H1 (cell line): Measurements from ENCODE around the gene TFR2. TPM values are rescaled to one million over a fixed set of nuclear protein-coding genes. Genes with fewer than 3 reads are reported as not detected.

ENCODE experiments used
- EP300 ChIP-seq, 2 experiments: IDR thresholded peaks; 1 replicate in 1 of 2; 2 replicates in 1 of 2; pipeline ENCODE4 v1.6.1; 2011 to 2012; ENCODE audit warnings: low read depth in 2 of 2, low read length in 2 of 2, mild to moderate bottlenecking in 2 of 2, borderline replicate concordance in 1 of 2, inconsistent platforms in 1 of 2, moderate library complexity in 1 of 2
- FOSL1 ChIP-seq: IDR thresholded peaks from 2 replicates; pipeline ENCODE4 v1.6.1; 2011; ENCODE audit warnings: mild to moderate bottlenecking, low read depth, low read length, moderate library complexity; ENCODE audit not compliant: insufficient read depth
- GTF2F1 ChIP-seq: IDR thresholded peaks from 2 replicates; pipeline ENCODE4 v1.6.1; 2012; ENCODE audit warnings: low read depth, low read length, improper control_type of control experiment, borderline replicate concordance
- JUND ChIP-seq: IDR thresholded peaks from 2 replicates; pipeline ENCODE4 v1.6.1; 2011; ENCODE audit warnings: mild to moderate bottlenecking, improper control_type of control experiment, low read length
- NANOG ChIP-seq: IDR thresholded peaks from 2 replicates; pipeline ENCODE4 v1.6.1; 2011; ENCODE audit warnings: low read length, low read depth, mild to moderate bottlenecking, inconsistent platforms; ENCODE audit not compliant: insufficient read depth, poor library complexity, severe bottlenecking
- POU5F1 ChIP-seq: IDR thresholded peaks from 2 replicates; pipeline ENCODE4 v1.6.1; 2011; ENCODE audit warnings: low read depth, mild to moderate bottlenecking, low read length, moderate library complexity
- TCF12 ChIP-seq: IDR thresholded peaks from 2 replicates; pipeline ENCODE4 v1.6.1; 2011; ENCODE audit warnings: low read depth, mild to moderate bottlenecking, low read length
- polyA plus RNA-seq, 7 experiments: library from polyadenylated mRNA; depleted of rRNA in 3 of 7; stranded (reverse) in 5 of 7; unstranded in 2 of 7; fragments of >200 nt in 5 of 7; fragments of 200-250 nt in 2 of 7; gene quantifications; 1 replicate in 5 of 7; 2 replicates in 1 of 7; 4 replicates in 1 of 7; pipeline versions ENCODE4 v1.2.1 to v1.2.3, GENCODE V29; 2011 to 2013; ENCODE audit warnings: missing spikeins in 2 of 7, mixed read lengths in 2 of 7
- total RNA-seq: library from RNA; stranded (reverse); fragmentation: NEBNext Ultra II Directional; extraction: Animal tissue kit (Norgen Biotek cat#: 25700); gene quantifications from 2 replicates; pipeline ENCODE4 v1.2.1, GENCODE V29; 2021
- TF ChIP-seq, protein P1 (sequence below): fragments of 300-600 bp; sonication (generic); IDR thresholded peaks from 2 replicates; pipeline ENCODE4 v1.7.1; 2012; ENCODE audit warnings: low read length, moderate library complexity, mild to moderate bottlenecking, inconsistent platforms; ENCODE audit not compliant: insufficient replicate concordance
- TF ChIP-seq, protein P2 (sequence below): IDR thresholded peaks from 2 replicates; pipeline ENCODE4 v1.6.1; 2011; ENCODE audit warnings: low read length, improper control_type of control experiment

TFR2 gene
- total and polyA plus RNA-seq, 2 of the 8 experiments (the other 6 are each of a cell fraction or from before 2014, with no cell fraction given), result 4.6 to 5.7 TPM

- TF ChIP-seq, protein P1, sequence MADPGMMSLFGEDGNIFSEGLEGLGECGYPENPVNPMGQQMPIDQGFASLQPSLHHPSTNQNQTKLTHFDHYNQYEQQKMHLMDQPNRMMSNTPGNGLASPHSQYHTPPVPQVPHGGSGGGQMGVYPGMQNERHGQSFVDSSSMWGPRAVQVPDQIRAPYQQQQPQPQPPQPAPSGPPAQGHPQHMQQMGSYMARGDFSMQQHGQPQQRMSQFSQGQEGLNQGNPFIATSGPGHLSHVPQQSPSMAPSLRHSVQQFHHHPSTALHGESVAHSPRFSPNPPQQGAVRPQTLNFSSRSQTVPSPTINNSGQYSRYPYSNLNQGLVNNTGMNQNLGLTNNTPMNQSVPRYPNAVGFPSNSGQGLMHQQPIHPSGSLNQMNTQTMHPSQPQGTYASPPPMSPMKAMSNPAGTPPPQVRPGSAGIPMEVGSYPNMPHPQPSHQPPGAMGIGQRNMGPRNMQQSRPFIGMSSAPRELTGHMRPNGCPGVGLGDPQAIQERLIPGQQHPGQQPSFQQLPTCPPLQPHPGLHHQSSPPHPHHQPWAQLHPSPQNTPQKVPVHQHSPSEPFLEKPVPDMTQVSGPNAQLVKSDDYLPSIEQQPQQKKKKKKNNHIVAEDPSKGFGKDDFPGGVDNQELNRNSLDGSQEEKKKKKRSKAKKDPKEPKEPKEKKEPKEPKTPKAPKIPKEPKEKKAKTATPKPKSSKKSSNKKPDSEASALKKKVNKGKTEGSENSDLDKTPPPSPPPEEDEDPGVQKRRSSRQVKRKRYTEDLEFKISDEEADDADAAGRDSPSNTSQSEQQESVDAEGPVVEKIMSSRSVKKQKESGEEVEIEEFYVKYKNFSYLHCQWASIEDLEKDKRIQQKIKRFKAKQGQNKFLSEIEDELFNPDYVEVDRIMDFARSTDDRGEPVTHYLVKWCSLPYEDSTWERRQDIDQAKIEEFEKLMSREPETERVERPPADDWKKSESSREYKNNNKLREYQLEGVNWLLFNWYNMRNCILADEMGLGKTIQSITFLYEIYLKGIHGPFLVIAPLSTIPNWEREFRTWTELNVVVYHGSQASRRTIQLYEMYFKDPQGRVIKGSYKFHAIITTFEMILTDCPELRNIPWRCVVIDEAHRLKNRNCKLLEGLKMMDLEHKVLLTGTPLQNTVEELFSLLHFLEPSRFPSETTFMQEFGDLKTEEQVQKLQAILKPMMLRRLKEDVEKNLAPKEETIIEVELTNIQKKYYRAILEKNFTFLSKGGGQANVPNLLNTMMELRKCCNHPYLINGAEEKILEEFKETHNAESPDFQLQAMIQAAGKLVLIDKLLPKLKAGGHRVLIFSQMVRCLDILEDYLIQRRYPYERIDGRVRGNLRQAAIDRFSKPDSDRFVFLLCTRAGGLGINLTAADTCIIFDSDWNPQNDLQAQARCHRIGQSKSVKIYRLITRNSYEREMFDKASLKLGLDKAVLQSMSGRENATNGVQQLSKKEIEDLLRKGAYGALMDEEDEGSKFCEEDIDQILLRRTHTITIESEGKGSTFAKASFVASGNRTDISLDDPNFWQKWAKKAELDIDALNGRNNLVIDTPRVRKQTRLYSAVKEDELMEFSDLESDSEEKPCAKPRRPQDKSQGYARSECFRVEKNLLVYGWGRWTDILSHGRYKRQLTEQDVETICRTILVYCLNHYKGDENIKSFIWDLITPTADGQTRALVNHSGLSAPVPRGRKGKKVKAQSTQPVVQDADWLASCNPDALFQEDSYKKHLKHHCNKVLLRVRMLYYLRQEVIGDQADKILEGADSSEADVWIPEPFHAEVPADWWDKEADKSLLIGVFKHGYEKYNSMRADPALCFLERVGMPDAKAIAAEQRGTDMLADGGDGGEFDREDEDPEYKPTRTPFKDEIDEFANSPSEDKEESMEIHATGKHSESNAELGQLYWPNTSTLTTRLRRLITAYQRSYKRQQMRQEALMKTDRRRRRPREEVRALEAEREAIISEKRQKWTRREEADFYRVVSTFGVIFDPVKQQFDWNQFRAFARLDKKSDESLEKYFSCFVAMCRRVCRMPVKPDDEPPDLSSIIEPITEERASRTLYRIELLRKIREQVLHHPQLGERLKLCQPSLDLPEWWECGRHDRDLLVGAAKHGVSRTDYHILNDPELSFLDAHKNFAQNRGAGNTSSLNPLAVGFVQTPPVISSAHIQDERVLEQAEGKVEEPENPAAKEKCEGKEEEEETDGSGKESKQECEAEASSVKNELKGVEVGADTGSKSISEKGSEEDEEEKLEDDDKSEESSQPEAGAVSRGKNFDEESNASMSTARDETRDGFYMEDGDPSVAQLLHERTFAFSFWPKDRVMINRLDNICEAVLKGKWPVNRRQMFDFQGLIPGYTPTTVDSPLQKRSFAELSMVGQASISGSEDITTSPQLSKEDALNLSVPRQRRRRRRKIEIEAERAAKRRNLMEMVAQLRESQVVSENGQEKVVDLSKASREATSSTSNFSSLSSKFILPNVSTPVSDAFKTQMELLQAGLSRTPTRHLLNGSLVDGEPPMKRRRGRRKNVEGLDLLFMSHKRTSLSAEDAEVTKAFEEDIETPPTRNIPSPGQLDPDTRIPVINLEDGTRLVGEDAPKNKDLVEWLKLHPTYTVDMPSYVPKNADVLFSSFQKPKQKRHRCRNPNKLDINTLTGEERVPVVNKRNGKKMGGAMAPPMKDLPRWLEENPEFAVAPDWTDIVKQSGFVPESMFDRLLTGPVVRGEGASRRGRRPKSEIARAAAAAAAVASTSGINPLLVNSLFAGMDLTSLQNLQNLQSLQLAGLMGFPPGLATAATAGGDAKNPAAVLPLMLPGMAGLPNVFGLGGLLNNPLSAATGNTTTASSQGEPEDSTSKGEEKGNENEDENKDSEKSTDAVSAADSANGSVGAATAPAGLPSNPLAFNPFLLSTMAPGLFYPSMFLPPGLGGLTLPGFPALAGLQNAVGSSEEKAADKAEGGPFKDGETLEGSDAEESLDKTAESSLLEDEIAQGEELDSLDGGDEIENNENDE, result no peak
- TF ChIP-seq, protein P2, sequence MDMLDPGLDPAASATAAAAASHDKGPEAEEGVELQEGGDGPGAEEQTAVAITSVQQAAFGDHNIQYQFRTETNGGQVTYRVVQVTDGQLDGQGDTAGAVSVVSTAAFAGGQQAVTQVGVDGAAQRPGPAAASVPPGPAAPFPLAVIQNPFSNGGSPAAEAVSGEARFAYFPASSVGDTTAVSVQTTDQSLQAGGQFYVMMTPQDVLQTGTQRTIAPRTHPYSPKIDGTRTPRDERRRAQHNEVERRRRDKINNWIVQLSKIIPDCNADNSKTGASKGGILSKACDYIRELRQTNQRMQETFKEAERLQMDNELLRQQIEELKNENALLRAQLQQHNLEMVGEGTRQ, result no peak
- TF ChIP-seq TCF12 (no peak), FOSL1 (no peak), GTF2F1 (no peak), JUND (no peak), EP300 (IDR thresholded peaks at IDR 0.05; ENCODE audit: borderline replicate concordance in 1 of 2, low read depth in 2 of 2, low read length in 2 of 2) (no peak), POU5F1 (no peak), NANOG (no peak)
These were observed 33.7 kb upstream of the TFR2 start (continued) for GRCh38 chr7:100675105-100675451.
